GM03348 (cell line): ENCODE results near the gene LGALS9.
"Not testable (repeated sequence)": the region's sequence is repeated elsewhere in the genome, so short reads cannot be mapped to it uniquely, and the experiment has no call there.

Experiments used
- DNase-seq: peaks from one replicate; pipeline ENCODE4 v3.0.0; 2012; ENCODE audit warnings: low spot score

The LGALS9 gene

GRCh38 chr17:27686322-27686721, 55.3 kb downstream of the LGALS9 start:
- DNase-seq, result not testable (repeated sequence)

GRCh38 chr17:27690882-27691281, 59.9 kb downstream of the LGALS9 start:
- DNase-seq, result no peak

- DNase-seq, result not testable (repeated sequence)
Measured at GRCh38 chr17:27695254-27695814, 64.3 kb downstream of the LGALS9 start.
